ENCODE results near the gene KIF15.
A peak's percentile ranks its signal among the peaks of the same experiment; 100 is the strongest.
"Not testable (repeated sequence)": the region's sequence is repeated elsewhere in the genome, so short reads cannot be mapped to it uniquely, and the experiment has no call there.

Gene KIF15, protein sequence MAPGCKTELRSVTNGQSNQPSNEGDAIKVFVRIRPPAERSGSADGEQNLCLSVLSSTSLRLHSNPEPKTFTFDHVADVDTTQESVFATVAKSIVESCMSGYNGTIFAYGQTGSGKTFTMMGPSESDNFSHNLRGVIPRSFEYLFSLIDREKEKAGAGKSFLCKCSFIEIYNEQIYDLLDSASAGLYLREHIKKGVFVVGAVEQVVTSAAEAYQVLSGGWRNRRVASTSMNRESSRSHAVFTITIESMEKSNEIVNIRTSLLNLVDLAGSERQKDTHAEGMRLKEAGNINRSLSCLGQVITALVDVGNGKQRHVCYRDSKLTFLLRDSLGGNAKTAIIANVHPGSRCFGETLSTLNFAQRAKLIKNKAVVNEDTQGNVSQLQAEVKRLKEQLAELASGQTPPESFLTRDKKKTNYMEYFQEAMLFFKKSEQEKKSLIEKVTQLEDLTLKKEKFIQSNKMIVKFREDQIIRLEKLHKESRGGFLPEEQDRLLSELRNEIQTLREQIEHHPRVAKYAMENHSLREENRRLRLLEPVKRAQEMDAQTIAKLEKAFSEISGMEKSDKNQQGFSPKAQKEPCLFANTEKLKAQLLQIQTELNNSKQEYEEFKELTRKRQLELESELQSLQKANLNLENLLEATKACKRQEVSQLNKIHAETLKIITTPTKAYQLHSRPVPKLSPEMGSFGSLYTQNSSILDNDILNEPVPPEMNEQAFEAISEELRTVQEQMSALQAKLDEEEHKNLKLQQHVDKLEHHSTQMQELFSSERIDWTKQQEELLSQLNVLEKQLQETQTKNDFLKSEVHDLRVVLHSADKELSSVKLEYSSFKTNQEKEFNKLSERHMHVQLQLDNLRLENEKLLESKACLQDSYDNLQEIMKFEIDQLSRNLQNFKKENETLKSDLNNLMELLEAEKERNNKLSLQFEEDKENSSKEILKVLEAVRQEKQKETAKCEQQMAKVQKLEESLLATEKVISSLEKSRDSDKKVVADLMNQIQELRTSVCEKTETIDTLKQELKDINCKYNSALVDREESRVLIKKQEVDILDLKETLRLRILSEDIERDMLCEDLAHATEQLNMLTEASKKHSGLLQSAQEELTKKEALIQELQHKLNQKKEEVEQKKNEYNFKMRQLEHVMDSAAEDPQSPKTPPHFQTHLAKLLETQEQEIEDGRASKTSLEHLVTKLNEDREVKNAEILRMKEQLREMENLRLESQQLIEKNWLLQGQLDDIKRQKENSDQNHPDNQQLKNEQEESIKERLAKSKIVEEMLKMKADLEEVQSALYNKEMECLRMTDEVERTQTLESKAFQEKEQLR (N-terminal part only)

DNA sequence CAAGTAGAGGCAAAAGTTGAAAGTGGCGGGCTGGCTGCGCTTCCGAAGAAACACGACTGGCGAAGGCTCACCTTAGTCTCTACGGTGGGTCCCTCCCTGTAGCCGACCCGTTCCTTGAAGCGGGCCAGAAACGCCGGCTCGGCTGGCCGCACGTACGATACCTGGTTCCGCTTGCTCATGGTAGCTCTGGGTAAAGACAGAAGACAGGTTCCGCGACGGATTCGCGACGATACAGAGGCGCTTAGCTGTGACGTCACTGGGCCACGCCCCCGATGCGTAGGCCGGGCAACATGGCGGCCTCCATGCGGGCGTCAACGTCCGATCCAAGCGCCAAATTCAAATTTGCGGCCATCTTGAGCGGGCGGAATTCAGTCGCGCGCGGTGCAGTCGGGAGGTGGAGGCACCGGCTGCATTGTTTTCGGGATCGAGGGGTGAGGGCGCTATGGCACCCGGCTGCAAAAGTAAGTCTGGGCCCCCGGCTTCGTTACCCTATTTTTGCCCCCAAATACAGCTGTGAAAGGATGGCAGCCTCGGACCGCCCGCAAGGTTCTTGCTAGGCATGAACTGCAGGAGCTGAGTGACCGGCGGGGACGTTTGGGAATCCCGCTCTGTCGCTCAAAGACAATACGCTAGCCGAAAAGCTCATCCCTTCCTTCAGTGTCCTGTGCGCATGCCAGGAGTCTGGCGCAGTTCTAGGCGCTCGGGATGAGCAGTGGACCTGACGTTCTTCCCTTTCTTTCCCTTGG, at the start of gene KIF15, which contains the start of gene KIAA1143:
Gene KIF15, plus strand, starts transcription at position 371 of the 746 bp plus-strand sequence. Its CDS starts 72 bp downstream, at position 443.
Gene KIAA1143, minus strand, starts transcription at position 196 of the 746 bp plus-strand sequence. Its CDS starts 17 bp downstream, at position 179.
- DNase-seq: peak; percentile 99

DNA sequence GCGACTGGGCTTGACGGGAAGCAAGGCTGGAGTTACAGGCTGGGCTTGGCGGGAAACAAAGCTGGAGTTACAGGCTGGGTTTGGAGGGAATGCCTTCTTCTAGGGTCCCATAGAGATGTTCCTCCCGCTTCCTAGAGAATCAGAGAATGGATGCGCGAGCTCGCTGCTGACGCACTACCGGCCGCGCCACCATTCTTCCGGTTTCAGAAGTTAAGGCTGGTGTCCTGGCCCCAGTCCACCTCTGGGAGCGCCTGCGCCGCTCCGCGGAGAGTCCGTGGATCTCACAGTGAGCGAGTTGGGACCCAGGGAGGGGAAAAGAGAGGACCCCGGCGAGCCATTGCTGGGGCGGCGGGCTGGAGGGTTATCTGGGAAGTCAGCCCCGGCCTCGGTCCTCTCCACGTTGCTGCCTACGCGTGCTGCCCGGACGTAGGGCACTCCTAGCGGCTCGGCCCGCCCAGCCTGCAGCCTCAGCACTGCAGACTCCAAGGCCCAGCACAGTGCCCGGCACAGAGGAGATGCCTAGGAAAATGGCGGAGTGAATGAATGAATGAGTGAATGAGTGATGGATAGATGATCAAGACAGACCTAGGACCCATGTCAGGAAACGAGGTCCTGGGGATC, 49.0 kb upstream of the KIF15 start, which contains the start of gene ZNF502:
Gene ZNF502, plus strand, starts transcription at position 206 of the 621 bp plus-strand sequence. CDS start 7,602 bp downstream, outside the sequence.
- DNase-seq: peak; percentile 81

DNA sequence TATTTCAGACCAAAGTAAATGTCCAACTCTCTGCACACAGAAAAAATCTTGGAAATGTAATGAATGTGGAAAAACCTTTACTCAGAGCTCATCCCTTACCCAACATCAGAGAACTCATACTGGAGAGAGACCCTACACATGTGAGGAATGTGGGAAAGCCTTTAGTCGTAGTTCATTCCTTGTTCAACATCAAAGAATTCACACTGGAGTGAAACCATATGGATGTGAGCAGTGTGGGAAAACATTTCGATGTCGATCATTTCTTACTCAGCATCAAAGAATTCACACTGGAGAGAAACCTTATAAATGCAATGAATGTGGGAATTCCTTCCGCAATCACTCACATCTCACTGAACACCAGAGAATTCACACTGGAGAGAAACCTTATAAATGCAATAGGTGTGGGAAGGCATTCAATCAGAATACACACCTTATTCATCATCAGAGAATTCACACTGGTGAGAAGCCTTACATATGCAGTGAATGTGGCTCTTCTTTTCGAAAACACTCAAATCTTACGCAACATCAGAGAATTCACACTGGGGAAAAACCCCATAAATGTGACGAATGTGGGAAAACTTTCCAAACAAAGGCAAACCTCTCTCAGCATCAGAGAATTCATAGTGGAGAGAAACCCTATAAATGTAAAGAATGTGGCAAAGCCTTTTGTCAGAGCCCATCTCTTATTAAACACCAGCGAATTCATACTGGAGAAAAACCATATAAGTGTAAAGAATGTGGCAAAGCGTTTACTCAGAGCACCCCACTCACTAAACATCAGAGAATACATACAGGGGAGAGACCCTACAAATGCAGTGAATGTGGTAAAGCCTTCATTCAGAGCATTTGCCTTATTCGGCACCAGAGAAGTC, 40.1 kb upstream of the KIF15 start:
- DNase-seq: no peak

DNA sequence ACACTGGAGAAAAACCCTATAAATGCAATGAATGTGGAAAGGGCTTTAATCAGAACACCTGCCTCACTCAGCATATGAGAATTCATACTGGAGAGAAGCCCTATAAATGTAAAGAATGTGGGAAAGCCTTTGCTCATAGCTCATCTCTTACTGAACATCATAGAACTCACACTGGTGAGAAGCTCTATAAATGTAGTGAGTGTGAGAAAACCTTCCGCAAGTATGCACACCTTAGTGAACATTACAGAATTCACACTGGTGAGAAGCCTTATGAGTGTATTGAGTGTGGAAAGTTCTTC, 39.5 kb upstream of the KIF15 start:
- DNase-seq: no peak

DNA sequence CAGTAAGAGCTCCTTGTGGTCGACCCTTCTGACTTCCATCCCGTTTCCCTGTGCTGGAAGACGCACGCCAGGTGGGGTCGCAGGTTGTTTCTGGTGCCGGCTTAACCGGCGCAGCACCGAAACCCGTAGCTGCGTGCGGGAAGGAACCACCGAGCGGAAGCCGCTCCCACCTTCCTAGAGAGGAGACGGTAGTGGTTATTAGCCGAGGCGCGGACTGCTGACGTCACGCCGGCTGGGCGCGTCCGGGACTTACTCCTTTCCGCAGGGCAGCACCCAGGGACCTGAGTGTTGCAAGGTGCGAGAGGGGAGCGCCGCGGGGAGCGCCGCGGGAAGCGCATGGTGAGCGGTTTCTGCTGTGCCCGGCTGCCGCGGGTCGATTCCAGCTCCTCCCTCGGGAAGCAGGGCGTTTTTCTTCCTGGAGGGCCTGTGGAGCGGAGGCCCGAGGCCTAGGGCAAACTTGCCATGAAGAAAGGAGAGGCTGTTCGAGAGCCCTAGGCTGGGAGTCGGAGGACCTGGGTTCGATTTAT, 32.1 kb upstream of the KIF15 start, which contains the start of gene ZNF501:
Gene ZNF501, plus strand, starts transcription at position 252 of the 527 bp plus-strand sequence. CDS start 4,787 bp downstream, outside the sequence.
- DNase-seq: peak; percentile 92

DNA sequence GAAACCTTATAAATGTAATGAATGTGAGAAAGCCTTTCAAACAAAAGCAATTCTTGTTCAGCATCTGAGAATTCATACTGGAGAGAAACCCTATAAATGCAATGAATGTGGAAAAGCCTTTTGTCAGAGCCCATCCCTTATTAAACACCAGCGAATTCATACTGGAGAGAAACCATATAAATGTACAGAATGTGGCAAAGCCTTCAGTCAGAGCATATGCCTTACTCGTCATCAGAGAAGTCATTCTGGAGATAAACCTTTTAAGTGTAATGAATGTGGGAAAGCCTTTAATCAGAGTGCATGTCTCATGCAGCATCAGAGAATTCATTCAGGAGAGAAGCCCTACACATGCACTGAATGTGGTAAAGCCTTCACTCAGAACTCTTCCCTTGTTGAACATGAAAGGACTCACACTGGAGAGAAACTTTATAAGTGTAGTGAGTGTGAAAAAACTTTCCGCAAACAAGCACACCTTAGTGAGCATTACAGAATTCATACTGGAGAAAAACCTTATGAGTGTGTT, 26.9 kb upstream of the KIF15 start:
- no peak for DNase-seq

DNA sequence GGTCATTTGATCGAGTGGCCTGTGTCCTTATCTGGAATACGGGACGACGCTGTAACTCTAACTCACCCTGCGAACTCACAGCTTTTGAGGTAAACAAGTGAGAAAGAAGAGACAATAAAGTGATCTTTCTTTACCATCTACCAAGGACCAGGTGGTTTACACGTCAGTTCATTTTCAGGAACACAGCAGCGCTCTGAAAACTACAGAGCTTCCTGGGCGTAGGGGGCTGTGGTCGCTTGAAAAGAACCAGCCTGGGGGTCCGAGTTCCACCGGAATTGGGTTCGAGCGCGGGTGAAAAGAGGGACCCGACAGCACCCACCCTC, 532 bp upstream of the KIF15 start:
- no peak for DNase-seq

DNA sequence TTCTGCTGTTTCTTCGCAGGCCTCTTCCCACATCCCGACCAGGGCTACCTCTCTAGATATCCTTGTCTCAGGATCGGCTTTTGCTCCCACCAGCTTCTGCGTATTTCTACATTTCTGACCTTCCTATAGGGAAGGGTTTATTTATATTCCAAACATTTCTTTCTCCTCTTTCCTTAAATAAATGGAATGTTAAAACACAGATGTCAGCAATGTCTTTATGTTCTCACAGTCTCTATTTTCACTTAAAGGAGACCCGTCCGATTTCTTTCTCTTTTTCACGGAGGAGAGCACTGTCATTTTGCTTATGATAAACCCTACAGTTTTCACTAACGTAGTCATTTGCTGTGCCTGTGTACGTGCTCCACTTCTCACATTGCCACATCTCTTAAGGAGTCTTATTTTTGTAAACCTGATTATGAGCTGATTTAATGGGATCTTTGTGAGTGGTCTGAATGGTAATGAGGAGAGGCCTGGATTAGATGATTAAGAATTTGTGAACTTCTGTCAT, 630 bp downstream of the KIF15 start:
- no peak for DNase-seq

DNA sequence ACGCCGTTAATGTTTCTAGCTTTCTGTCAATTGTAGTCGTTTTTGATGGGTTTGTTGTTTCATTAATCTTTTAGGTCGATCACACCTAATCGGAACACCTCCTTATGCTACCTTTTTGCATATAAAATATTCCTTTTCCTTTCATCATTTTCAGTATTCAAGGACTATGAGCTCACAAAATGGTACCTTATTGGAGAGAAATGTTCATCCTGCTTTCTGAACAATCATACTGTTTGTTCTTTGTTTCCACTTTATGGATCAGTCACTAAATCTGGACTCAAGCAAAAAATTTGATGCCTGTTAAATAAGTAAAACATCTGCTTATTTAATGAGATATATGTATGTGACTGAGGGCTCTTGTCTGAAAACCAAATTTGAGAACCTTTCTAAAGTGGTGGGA, 1.1 kb downstream of the KIF15 start:
- DNase-seq: no peak

DNA sequence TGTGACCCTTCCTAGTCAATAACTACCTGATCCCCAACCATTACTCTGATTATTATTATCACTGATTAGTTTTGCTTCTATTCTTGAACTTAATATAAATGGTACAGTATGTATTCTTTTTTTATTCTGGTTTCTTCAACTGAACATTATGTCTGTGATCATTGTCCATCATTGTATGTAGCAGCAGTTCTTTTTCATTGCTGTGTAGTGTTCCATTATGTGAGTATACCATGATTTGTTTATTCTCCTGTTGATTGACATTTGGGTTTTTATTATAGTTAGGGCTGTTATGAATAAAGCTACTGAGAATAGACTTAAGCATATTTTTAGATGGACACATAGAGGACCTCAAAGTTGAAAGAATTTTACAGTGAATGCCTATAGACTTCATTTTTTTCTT, 2.7 kb downstream of the KIF15 start:
- no peak for DNase-seq

DNA sequence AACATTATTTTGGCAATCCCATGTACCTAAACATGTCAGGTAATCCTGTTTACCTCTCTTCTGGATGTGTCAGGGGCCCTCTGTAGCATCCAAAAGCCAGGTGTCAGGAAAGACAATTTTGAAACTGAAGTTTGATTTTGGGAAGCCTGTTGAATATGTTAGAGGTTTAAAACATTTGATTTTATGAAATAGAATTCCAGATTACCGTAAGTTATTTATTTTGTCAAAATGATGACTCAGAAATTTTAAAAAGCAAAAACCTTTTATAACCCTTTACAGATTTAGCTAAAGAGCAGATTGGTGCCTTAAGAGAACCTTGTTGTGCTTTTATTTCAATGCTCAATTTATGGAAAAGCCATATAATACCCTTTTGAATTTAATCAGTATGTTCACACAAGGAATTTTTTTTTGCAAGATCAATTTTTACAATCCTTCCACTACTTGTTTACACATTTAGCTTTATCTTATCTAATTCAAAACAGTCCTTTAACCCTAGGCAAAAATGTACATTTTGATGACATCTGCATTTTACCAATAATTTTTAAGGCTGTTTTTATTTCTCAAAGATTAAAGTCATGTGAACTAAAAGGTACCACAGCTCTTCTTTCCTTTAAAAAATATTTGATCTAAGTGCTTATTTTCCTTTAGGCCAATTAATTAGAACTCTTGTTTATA, 10.0 kb downstream of the KIF15 start:
- no peak for DNase-seq

DNA sequence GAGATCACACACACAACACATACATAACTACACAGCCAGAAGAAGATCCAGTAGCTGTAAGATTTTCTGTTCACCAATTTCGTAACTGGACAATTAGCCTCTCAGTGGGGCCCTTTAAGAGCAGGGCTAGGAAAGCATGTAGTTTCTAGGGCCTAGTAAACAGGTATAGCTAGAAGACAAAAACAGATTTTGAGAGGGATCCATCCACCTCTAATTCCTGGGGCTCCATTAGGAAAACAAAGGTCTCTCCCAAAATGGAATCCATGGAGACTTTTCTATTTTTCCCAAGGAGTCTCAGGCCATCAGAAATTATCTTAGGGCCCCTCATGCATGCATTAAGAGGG, 10.5 kb downstream of the KIF15 start:
- no peak for DNase-seq

DNA sequence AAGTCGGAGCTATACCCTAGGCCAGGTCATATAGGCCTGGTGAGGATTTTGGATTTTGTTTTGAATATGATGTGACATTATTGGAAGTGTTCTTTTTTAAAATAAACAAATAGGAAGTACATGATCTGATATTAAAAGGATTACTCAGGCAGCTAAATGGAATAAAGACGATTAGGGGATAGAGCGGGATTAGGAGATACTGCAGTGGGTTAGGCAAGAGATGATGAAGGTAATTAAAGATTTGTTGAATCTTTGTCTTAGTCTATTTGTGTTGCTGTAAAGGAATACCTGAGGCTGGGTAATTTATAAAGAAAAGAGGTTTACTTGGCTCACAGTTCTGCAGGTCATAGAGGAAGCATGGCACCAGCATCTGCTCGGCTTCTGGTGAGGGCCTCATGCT, 21.3 kb downstream of the KIF15 start:
- no peak for DNase-seq

DNA sequence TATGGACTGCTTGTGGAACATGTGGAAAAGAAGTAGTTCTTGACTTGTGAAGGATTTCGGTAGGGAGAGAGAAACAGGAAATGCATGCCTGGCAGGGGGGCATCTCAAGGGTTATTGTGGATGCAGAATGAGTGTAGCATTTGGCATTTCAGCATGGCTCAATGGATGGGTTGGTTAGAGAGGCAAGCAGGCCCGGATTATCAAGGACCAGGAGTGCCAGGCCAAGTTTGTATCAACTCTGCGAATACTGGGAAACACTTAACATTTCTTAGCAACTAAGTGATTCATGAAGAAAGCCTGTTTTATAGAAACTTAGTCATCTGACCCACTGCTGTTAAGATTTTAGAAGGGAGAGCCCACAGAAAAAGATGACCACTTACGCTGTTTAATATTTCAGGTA, 33.6 kb downstream of the KIF15 start:
- no peak for DNase-seq

DNA sequence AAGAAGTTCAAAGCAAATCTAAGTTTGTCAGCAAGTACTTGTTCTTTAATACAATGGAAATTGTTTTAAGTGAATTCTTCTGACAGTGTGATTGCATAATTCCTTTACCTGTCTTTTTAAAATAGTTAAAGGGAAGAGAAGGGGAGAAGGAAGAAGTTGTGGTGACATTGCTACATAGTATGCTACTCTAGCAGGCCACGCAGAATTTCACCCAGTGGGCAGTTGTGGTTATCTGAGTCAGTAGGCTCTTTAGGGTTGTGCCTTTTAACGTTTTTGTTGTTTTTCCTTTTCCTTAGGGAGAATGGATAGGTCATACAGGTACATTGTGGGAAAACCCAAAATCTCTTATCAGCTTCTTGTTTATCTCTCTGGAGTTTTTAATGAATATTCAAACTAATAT, 40.4 kb downstream of the KIF15 start:
- DNase-seq: no peak

DNA sequence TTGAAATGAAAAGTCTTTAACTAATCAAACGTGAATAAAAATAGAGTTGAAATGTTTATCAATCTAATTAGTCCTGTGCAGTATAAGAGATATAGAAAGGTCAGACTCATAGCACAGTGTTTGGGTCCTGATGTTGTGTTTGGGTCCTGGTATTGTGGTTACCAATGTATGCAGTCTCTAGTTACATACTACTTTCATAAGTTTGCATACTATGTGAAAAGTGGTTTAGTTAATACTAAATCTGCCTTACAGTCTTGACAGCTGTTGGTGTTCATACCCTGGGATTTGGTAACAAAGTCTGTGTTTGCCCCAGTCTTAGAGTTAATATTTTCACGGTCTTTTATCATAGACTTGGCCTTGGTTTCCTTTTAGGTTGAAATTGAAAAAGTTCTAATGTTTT, 41.7 kb downstream of the KIF15 start:
- no peak for DNase-seq

DNA sequence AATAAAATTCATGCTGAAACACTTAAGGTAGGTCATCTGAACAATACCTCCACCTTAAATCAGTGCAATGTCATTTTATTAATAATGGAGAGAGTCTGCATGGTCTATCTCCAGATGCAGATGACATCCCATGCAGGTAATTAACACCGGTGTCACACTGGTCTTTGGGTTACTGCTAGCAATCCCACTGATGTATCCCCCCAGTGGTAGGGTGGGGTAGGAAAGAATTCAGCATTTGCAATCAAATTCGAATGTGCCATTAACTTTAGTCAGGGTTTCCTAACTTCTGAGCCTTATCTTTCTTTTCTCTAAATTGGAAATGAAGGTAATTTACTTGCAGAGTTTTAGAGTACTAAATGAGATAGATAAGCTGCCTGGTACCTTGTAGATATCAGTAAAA, 44.4 kb downstream of the KIF15 start:
- no peak for DNase-seq

DNA sequence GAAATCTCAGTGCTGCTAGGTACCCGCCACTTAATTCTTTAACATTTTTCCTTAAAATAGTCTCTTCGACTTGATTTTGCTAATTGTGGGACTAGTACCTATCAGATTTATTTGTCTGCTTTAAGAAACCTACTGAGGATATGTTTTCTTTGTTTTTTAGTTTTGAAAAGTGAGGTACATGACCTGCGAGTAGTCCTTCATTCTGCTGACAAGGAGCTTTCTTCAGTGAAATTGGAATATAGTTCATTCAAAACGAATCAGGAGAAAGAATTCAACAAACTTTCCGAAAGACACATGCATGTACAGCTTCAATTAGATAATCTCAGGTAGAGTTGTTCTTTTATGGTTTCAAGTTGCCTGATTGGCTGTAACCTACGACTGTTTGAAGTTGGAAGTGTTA, 53.2 kb downstream of the KIF15 start:
- no peak for DNase-seq

DNA sequence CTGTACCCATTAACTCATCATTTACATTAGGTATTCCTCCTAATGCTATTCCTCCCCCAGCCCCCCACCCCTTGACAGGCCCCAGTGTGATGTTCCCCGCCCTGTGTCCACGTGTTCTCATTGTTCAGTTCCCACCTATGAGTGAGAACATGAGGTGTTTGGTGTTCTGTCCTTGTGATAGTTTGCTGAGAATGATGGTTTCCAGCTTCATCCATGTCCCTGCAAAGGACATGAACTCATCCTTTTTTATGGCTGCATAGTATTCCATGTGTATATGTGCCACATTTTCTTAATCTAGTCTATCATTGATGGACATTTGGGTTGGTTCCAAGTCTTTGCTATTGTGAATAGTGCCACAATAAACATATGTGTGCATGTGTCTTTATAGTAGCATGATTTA, 54.7 kb downstream of the KIF15 start:
- DNase-seq: not testable (repeated sequence)

All from activated CD8-positive, alpha-beta memory T cell treated with anti-CD3 and anti-CD28 coated beads, Interleukin-2, amount 50 U/mL, for 48 hours (primary cell).